ENCODE data around the gene LRRC15. TPM values are rescaled to one million over a fixed set of nuclear protein-coding genes. Genes with fewer than 3 reads are reported as not detected.

LRRC15 gene
- total and polyA plus RNA-seq, 2 experiments from 2014 or later, result 16.4 to 21.2 TPM

DNA sequence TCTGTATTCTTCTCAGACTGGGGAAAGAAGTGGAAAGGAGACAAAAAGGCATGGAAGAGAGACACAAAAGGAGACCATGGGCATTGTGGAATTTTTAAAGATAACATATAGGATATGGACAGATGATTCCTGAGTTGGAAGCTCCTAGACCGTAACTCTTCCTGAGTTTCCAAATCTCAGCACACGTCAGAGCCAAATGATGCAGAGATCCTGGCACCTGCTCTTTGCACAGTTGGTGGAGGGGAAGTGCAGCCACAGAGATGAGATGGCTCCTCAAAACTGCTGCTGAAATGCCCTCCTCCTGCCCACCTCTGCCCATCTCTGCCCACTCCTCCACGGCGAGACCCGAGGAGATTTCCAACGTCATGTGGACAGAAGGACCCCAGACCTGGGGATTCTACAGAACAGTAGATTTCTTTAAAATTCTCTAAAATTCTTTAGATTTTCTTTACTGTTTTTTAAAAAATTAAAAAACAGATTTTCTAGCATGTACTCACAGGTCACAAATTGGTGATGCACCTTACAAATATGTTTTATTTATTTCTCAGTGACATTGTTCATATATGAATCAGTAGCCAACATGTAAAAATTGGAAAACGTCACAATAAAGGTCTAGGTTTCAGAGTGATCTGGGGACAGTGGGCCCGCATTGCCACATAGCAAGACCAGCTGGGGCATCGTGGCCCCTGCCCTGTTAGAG lies 26.5 kb downstream of the LRRC15 start:
- H3K36me3 ChIP-seq (ENCODE audit: low read depth), result no peaks in the 10 kb centered on the region
- H3F3A ChIP-seq (ENCODE audit: insufficient read depth), result no peaks in the 10 kb centered on the region
- no peak for TF ChIP-seq EZH2phosphoT487 (IDR thresholded peaks at IDR 0.05; ENCODE audit: insufficient read depth, low read depth)
- no peak for TF ChIP-seq EZH2 (IDR thresholded peaks at IDR 0.05; ENCODE audit: insufficient read depth, poor library complexity, severe bottlenecking)
- H3K27ac ChIP-seq, result no peak overlapping the region
- peak overlapping the region; percentile 5 for H3K4me2 ChIP-seq (ENCODE audit: unreplicated experiment)
- peak; percentile 55 for DNase-seq
- H3K9me3 ChIP-seq (ENCODE audit: low read depth), result no peaks in the 10 kb centered on the region
- H3K4me1 ChIP-seq (ENCODE audit: insufficient read depth), result peaks cover 10% of the 10 kb centered on the region
- no peak overlapping the region for H3K4me3 ChIP-seq
- H2AFZ ChIP-seq, result no peak overlapping the region
- H3K9ac ChIP-seq, result no peak overlapping the region
- H4K20me1 ChIP-seq (ENCODE audit: insufficient read depth), result no peaks in the 10 kb centered on the region
- H3K9me2 ChIP-seq (ENCODE audit: insufficient read depth), result no peaks in the 10 kb centered on the region
- H3K27me3 ChIP-seq (replicated peaks; ENCODE audit: insufficient read depth), result no peaks in the 10 kb centered on the region
- in situ Hi-C loops (cut with MboI), result no loop called here
- 70 to 82% methylated on average over 9 of the region's 9 CpGs for WGBS, 2 experiments (ENCODE audit: low coverage in 1 of 2, low lambda C conversion rate in 2 of 2, missing lambda C conversion rate in 2 of 2)
- H3K79me2 ChIP-seq (ENCODE audit: insufficient read depth), result no peaks in the 10 kb centered on the region

DNA sequence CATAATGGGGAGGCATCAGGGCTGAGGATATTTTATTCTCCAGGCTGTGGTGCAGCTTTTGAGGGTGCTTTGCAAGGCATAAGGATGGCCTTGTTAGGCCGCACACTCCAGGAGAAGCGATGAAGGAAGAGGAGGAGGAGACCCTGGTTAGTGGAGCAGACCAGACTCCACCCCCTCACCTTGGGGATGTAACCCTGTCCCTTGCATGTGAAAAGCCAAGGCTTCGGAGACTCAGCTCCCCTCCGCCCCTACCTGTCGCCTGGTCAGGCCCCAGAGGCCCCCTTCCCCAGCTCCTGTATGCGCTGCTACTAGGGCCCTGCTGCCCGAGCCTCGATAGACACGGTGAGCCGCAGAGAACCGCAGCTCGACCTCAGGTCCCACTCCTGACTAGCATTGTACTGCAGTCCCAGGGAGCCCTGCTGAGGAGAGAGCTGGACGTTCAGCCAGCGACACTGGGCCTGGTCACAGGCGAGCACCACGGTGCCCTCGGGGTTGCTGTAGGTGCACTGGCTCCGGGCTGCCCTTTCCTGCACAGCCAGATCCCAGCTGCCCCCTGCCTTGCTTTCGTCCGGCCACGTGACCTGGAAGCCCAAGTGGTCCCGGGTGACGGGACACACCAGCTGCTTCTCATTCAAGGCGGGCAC lies 28.7 kb downstream of the LRRC15 start:
- 90 to 94% methylated on average over 22 to 24 of the region's 24 CpGs for WGBS, 2 experiments (ENCODE audit: low coverage in 1 of 2, low lambda C conversion rate in 2 of 2, missing lambda C conversion rate in 2 of 2)
- Histone ChIP-seq H3K27ac (no peak overlapping the region), H3K36me3 (ENCODE audit: low read depth) (no peaks in the 10 kb centered on the region), H4K20me1 (ENCODE audit: insufficient read depth) (no peaks in the 10 kb centered on the region), H3K4me1 (ENCODE audit: insufficient read depth) (peaks cover 10% of the 10 kb centered on the region), H3K9me2 (ENCODE audit: insufficient read depth) (no peaks in the 10 kb centered on the region), H3K4me2 (ENCODE audit: unreplicated experiment) (no peak overlapping the region), H3K27me3 (replicated peaks; ENCODE audit: insufficient read depth) (no peaks in the 10 kb centered on the region), H2AFZ (no peak overlapping the region), H3K9me3 (ENCODE audit: low read depth) (no peaks in the 10 kb centered on the region), H3K79me2 (ENCODE audit: insufficient read depth) (no peaks in the 10 kb centered on the region), H3F3A (ENCODE audit: insufficient read depth) (no peaks in the 10 kb centered on the region), H3K4me3 (no peak overlapping the region), H3K9ac (no peak overlapping the region)
- DNase-seq, result no peak
- in situ Hi-C loops (cut with MboI), result no loop called here
- no peak for TF ChIP-seq EZH2 (IDR thresholded peaks at IDR 0.05; ENCODE audit: insufficient read depth, poor library complexity, severe bottlenecking)
- TF ChIP-seq EZH2phosphoT487 (IDR thresholded peaks at IDR 0.05; ENCODE audit: insufficient read depth, low read depth), result no peak

DNA sequence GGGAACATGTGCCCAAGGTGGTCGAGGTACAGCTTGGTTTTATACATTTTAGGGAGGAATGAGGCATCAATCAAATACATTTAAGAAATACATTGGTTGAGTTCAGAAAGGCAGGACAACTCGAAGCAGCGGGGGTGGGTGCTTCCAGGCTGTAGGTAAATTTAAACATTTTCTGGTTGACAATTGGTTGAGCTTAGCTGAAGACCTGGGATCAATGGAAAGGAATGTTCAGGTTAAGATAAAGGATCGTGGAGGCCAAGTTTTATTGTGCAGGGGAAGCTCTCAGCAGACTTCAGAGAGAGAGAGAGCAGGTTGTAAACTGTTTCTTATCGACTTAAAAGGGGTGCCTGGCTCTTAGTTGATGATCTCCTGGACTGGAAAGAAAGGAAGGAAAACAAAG lies 29.7 kb downstream of the LRRC15 start:
- Histone ChIP-seq H3K4me3 (no peak overlapping the region), H3K9ac (no peak overlapping the region), H3K4me2 (ENCODE audit: unreplicated experiment) (no peak overlapping the region), H3K36me3 (ENCODE audit: low read depth) (no peaks in the 10 kb centered on the region), H3K79me2 (ENCODE audit: insufficient read depth) (no peaks in the 10 kb centered on the region), H3K27ac (no peak overlapping the region), H3F3A (ENCODE audit: insufficient read depth) (no peaks in the 10 kb centered on the region), H3K9me2 (ENCODE audit: insufficient read depth) (no peaks in the 10 kb centered on the region), H4K20me1 (ENCODE audit: insufficient read depth) (no peaks in the 10 kb centered on the region), H2AFZ (no peak overlapping the region), H3K27me3 (replicated peaks; ENCODE audit: insufficient read depth) (no peaks in the 10 kb centered on the region), H3K9me3 (ENCODE audit: low read depth) (no peaks in the 10 kb centered on the region), H3K4me1 (ENCODE audit: insufficient read depth) (peaks cover 10% of the 10 kb centered on the region)
- TF ChIP-seq EZH2phosphoT487 (IDR thresholded peaks at IDR 0.05; ENCODE audit: insufficient read depth, low read depth) (no peak), EZH2 (IDR thresholded peaks at IDR 0.05; ENCODE audit: insufficient read depth, poor library complexity, severe bottlenecking) (no peak)
- WGBS, 2 experiments (ENCODE audit: low coverage in 1 of 2, low lambda C conversion rate in 2 of 2, missing lambda C conversion rate in 2 of 2), result 74 to 76% methylated on average over 5 of the region's 5 CpGs
- in situ Hi-C loops (cut with MboI), result loop anchor here (10.0 kb wide), 1 partner anchor 65 kb away; no protein-coding TSS in a partner anchor
- no peak for DNase-seq

DNA sequence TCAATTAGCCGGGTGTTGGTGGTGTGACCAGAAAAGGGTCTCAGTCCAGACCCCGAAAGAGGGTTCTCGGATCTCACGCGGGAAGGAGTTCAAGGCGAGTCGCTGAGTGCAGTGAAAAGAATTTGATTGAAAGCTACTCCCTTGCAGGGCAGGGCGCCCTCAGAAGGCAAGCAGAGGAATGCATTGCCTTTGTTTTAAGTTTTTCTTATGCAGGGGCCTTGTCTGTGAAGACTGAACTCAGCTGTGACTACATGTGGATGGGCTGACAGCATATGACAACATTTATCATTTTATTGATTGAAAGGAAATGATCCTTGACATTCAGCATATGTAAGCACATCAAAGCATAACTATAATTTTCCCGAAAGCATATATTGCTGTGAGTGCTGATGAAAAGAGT lies 30.2 kb downstream of the LRRC15 start:
- Histone ChIP-seq H3K9me3 (ENCODE audit: low read depth) (no peaks in the 10 kb centered on the region), H3K9ac (no peak overlapping the region), H3K4me2 (ENCODE audit: unreplicated experiment) (no peak overlapping the region), H3K36me3 (ENCODE audit: low read depth) (no peaks in the 10 kb centered on the region), H3K9me2 (ENCODE audit: insufficient read depth) (no peaks in the 10 kb centered on the region), H3K27me3 (replicated peaks; ENCODE audit: insufficient read depth) (no peaks in the 10 kb centered on the region), H2AFZ (no peak overlapping the region), H3K4me3 (no peak overlapping the region), H3K79me2 (ENCODE audit: insufficient read depth) (no peaks in the 10 kb centered on the region), H3K4me1 (ENCODE audit: insufficient read depth) (peaks cover 10% of the 10 kb centered on the region), H3F3A (ENCODE audit: insufficient read depth) (no peaks in the 10 kb centered on the region), H4K20me1 (ENCODE audit: insufficient read depth) (no peaks in the 10 kb centered on the region), H3K27ac (no peak overlapping the region)
- DNase-seq, result no peak
- no peak for TF ChIP-seq EZH2phosphoT487 (IDR thresholded peaks at IDR 0.05; ENCODE audit: insufficient read depth, low read depth)
- TF ChIP-seq EZH2 (IDR thresholded peaks at IDR 0.05; ENCODE audit: insufficient read depth, poor library complexity, severe bottlenecking), result no peak
- 96 to 99% methylated on average over 8 to 9 of the region's 9 CpGs for WGBS, 2 experiments (ENCODE audit: low coverage in 1 of 2, low lambda C conversion rate in 2 of 2, missing lambda C conversion rate in 2 of 2)
- in situ Hi-C loops (cut with MboI), result loop anchor here (10.0 kb wide), 1 partner anchor 65 kb away; no protein-coding TSS in a partner anchor

Measured in GM23248 (cell line).